Ectodermal cell (in vitro differentiated cells): ENCODE results near the gene STX1A.

ENCODE experiments used
- H3K27ac ChIP-seq: 2 replicates; pipeline ENCODE4 v1.7.0; 2013; ENCODE audit warnings: mild to moderate bottlenecking, low read depth, low read length; ENCODE audit not compliant: insufficient read depth, poor library complexity, severe bottlenecking
- H3K27me3 ChIP-seq: 2 replicates; pipeline ENCODE4 v1.7.0; 2013; ENCODE audit warnings: mild to moderate bottlenecking, low read length; ENCODE audit not compliant: insufficient read depth, control insufficient read depth, poor library complexity, severe bottlenecking
- H3K36me3 ChIP-seq: one replicate; pipeline ENCODE4 v1.7.0; 2013; ENCODE audit warnings: low read length; ENCODE audit not compliant: control insufficient read depth, insufficient read depth
- H3K4me1 ChIP-seq: one replicate; pipeline ENCODE4 v1.7.0; 2013; ENCODE audit warnings: low read length; ENCODE audit not compliant: control insufficient read depth, insufficient read depth
- H3K4me3 ChIP-seq: 2 replicates; pipeline ENCODE4 v1.7.0; 2013; ENCODE audit warnings: low read depth, low read length, control low read depth; ENCODE audit not compliant: insufficient read depth
- H3K9me3 ChIP-seq: 2 replicates; pipeline ENCODE4 v1.7.0; 2013; ENCODE audit warnings: mild to moderate bottlenecking, low read length, moderate library complexity; ENCODE audit not compliant: control insufficient read depth
- WGBS, 2 experiments: methylation state at CpG; one replicate each; pipeline ENCODE4 v1.1.7; 2013; ENCODE audit warnings: missing lambda C conversion rate in 2 of 2; 5-methylcytosine and 5-hydroxymethylcytosine counted together

Gene STX1A

GRCh38 chr7:73742753-73743641 lies 23.5 kb upstream of the STX1A start:
- WGBS, 2 experiments: 8% methylated on average over 35 of the region's 35 CpGs
- Histone ChIP-seq H3K4me3 (peak overlapping the region; percentile 1), H3K27ac (peak overlapping the region; percentile 87)

GRCh38 chr7:73742338-73742752 lies 22.9 kb upstream of the STX1A start:
- Histone ChIP-seq H3K36me3 (no peaks in the 10 kb centered on the region), H3K4me3 (peak overlapping the region; percentile 1), H3K4me1 (peaks cover 31% of the 10 kb centered on the region), H3K9me3 (no peaks in the 10 kb centered on the region), H3K27me3 (no peaks in the 10 kb centered on the region), H3K27ac (peak overlapping the region; percentile 87)
- 39 to 41% methylated on average over 7 of the region's 7 CpGs for WGBS, 2 experiments

More at GRCh38 chr7:73742753-73743641, 23.5 kb upstream of the STX1A start:
- H3K27me3 ChIP-seq: no peaks in the 10 kb centered on the region
- H3K9me3 ChIP-seq: no peaks in the 10 kb centered on the region
- H3K4me1 ChIP-seq: peaks cover 25% of the 10 kb centered on the region
- no peaks in the 10 kb centered on the region for H3K36me3 ChIP-seq

- Histone ChIP-seq H3K4me1 (peaks cover 31% of the 10 kb centered on the region), H3K36me3 (no peaks in the 10 kb centered on the region), H3K27ac (no peak overlapping the region), H3K4me3 (no peak overlapping the region), H3K9me3 (no peaks in the 10 kb centered on the region), H3K27me3 (no peaks in the 10 kb centered on the region)
- WGBS, 2 experiments: 46 to 60% methylated on average over 5 of the region's 5 CpGs
Measured at GRCh38 chr7:73741600-73741999, 22.1 kb upstream of the STX1A start.

- Histone ChIP-seq H3K27ac (no peak overlapping the region), H3K9me3 (no peaks in the 10 kb centered on the region), H3K4me3 (no peak overlapping the region), H3K27me3 (no peaks in the 10 kb centered on the region), H3K36me3 (no peaks in the 10 kb centered on the region), H3K4me1 (peaks cover 31% of the 10 kb centered on the region)
- 78 to 81% methylated on average over 4 of the region's 5 CpGs for WGBS, 2 experiments
Measured at GRCh38 chr7:73740771-73741170, 21.3 kb upstream of the STX1A start.

- Histone ChIP-seq H3K4me1 (peaks cover 31% of the 10 kb centered on the region), H3K36me3 (no peaks in the 10 kb centered on the region), H3K27me3 (no peaks in the 10 kb centered on the region), H3K4me3 (no peak overlapping the region), H3K27ac (no peak overlapping the region), H3K9me3 (no peaks in the 10 kb centered on the region)
- 92 to 94% methylated on average over 7 of the region's 7 CpGs for WGBS, 2 experiments
Measured at GRCh38 chr7:73740212-73740611, 20.7 kb upstream of the STX1A start.

- H3K36me3 ChIP-seq: no peaks in the 10 kb centered on the region
- H3K9me3 ChIP-seq: no peaks in the 10 kb centered on the region
- peaks cover 31% of the 10 kb centered on the region for H3K4me1 ChIP-seq
- no peaks in the 10 kb centered on the region for H3K27me3 ChIP-seq
- H3K4me3 ChIP-seq: peak overlapping the region; percentile 80
- peak overlapping the region; percentile 92 for H3K27ac ChIP-seq
- WGBS, 2 experiments: 54 to 59% methylated on average over 11 to 12 of the region's 13 CpGs
Measured at GRCh38 chr7:73739387-73739767, 19.9 kb upstream of the STX1A start.

- peak within 1 kb of the TSS; percentile 92 for H3K27ac ChIP-seq
- peak within 1 kb of the TSS; percentile 80 for H3K4me3 ChIP-seq
- no peaks in the 10 kb centered on the region for H3K27me3 ChIP-seq
- H3K9me3 ChIP-seq: no peaks in the 10 kb centered on the region
- H3K36me3 ChIP-seq: no peaks in the 10 kb centered on the region
- 0% methylated on average over 84 of the region's 84 CpGs for WGBS, 2 experiments
- peaks cover 28% of the 10 kb centered on the region for H3K4me1 ChIP-seq
Measured at GRCh38 chr7:73738612-73739386, 19.3 kb upstream of the STX1A start, which contains the start of gene ABHD11. Gene ABHD11, minus strand, starts transcription at chr7:73738802. Its CDS starts 32 bp downstream, at chr7:73738770.

- H3K4me1 ChIP-seq: peaks cover 23% of the 10 kb centered on the region
- peak overlapping the region; percentile 80 for H3K4me3 ChIP-seq
- no peaks in the 10 kb centered on the region for H3K36me3 ChIP-seq
- no peaks in the 10 kb centered on the region for H3K27me3 ChIP-seq
- WGBS, 2 experiments: 2% methylated on average over 23 to 24 of the region's 24 CpGs
- no peaks in the 10 kb centered on the region for H3K9me3 ChIP-seq
- H3K27ac ChIP-seq: peak overlapping the region; percentile 3
Measured at GRCh38 chr7:73738220-73738611, 18.7 kb upstream of the STX1A start.

GRCh38 chr7:73737491-73738219 lies 18.2 kb upstream of the STX1A start:
- Histone ChIP-seq H3K9me3 (no peaks in the 10 kb centered on the region), H3K4me3 (peak overlapping the region; percentile 80), H3K4me1 (peaks cover 19% of the 10 kb centered on the region), H3K27ac (no peak overlapping the region), H3K36me3 (no peaks in the 10 kb centered on the region), H3K27me3 (no peaks in the 10 kb centered on the region)
- WGBS, 2 experiments: 77 to 82% methylated on average over 17 of the region's 17 CpGs
